ELR (cell line): ENCODE data around the gene RFC1.
"Not testable (repeated sequence)": the region's sequence is repeated elsewhere in the genome, so short reads cannot be mapped to it uniquely, and the experiment has no call there.

ENCODE experiments used
- DNase-seq: peaks from one replicate; pipeline ENCODE4 v3.0.0-alpha.2; 2015; ENCODE audit warnings: low read depth

RFC1 gene

GRCh38 chr4:39353478-39354253, 12.5 kb downstream of the RFC1 start:
- DNase-seq, result peak; percentile 44

- not testable (repeated sequence) for DNase-seq
Observed at GRCh38 chr4:39353149-39353477, 13.0 kb downstream of the RFC1 start.

- DNase-seq, result no peak
Observed at GRCh38 chr4:39349326-39349725, 16.8 kb downstream of the RFC1 start.

GRCh38 chr4:39348371-39349315, 17.5 kb downstream of the RFC1 start:
- peak; percentile 63 for DNase-seq

GRCh38 chr4:39346856-39347519, 19.2 kb downstream of the RFC1 start:
- no peak for DNase-seq

GRCh38 chr4:39342731-39343130, 23.4 kb downstream of the RFC1 start:
- DNase-seq, result no peak

GRCh38 chr4:39341075-39341725, 25.0 kb downstream of the RFC1 start:
- no peak for DNase-seq

GRCh38 chr4:39339968-39340367, 26.2 kb downstream of the RFC1 start:
- no peak for DNase-seq

- no peak for DNase-seq
Observed at GRCh38 chr4:39337841-39338240, 28.3 kb downstream of the RFC1 start.

- DNase-seq, result no peak
Observed at GRCh38 chr4:39335566-39335965, 30.6 kb downstream of the RFC1 start.

- DNase-seq, result no peak
Observed at GRCh38 chr4:39331191-39331590, 35.0 kb downstream of the RFC1 start.

GRCh38 chr4:39330353-39330752, 35.8 kb downstream of the RFC1 start:
- no peak for DNase-seq

- DNase-seq, result no peak
Observed at GRCh38 chr4:39326468-39326977, 39.6 kb downstream of the RFC1 start.

- DNase-seq, result no peak
Observed at GRCh38 chr4:39324897-39325613, 41.1 kb downstream of the RFC1 start.

- no peak for DNase-seq
Observed at GRCh38 chr4:39324446-39324845, 41.7 kb downstream of the RFC1 start.

- no peak for DNase-seq
Observed at GRCh38 chr4:39323821-39324220, 42.3 kb downstream of the RFC1 start.

GRCh38 chr4:39320381-39321115, 45.6 kb downstream of the RFC1 start:
- DNase-seq, result peak; percentile 62

- DNase-seq, result peak; percentile 94
Observed at GRCh38 chr4:39319676-39320075, 46.5 kb downstream of the RFC1 start.

- no peak for DNase-seq
Observed at GRCh38 chr4:39312816-39313215, 53.3 kb downstream of the RFC1 start.

- no peak for DNase-seq
Observed at GRCh38 chr4:39308611-39309010, 57.6 kb downstream of the RFC1 start.
